SK-N-SH (cell line): Measurements from ENCODE around the gene PRKRIP1. TPM values are rescaled to one million over a fixed set of nuclear protein-coding genes. Genes with fewer than 3 reads are reported as not detected.

ENCODE experiments used
- CTCF ChIA-PET: fragments of 300-600, 350-600 bp; formaldehyde crosslinking; extraction: SDS; loops from one replicate; lab custom pipeline; 2021; lab: Yijun Ruan, JAX
- POLR2A ChIA-PET: fragments of 350-600 bp; sonication (Branson Sonifier 250); formaldehyde crosslinking; extraction: SDS; loops from one replicate; lab custom pipeline; 2020; ENCODE audit warnings: antibody characterized with exemption, inconsistent platforms; lab: Yijun Ruan, JAX
- DNase-seq: peaks from one replicate; pipeline ENCODE4 v3.0.0; 2012
- H2AFZ ChIP-seq: fragments of 200-600 bp; sonication (generic); 2 replicates; pipeline ENCODE4 v1.8.1; 2016; ENCODE audit warnings: antibody characterized with exemption, mild to moderate bottlenecking, low read depth
- H3F3A ChIP-seq: fragments of 200-600 bp; sonication (generic); replicated peaks from 2 replicates; pipeline ENCODE3; 2016; ENCODE audit warnings: antibody characterized with exemption, mild to moderate bottlenecking; ENCODE audit not compliant: insufficient read depth
- H3K27ac ChIP-seq, 2 experiments: fragments of 200-500 bp in 1 of 2; fragments of 200-600 bp in 1 of 2; sonication (Bioruptor generic) in 1 of 2; sonication (generic), shearing (Covaris generic) in 1 of 2; 2 replicates each; pipeline versions ENCODE4 v1.5.1 to v1.6.1; 2014 to 2016; ENCODE audit warnings: low read depth in 2 of 2, inconsistent platforms in 1 of 2, low read length in 1 of 2, mild to moderate bottlenecking in 1 of 2, mixed read lengths in 1 of 2
- H3K27me3 ChIP-seq: fragments of 200-600 bp; sonication (generic), shearing (Covaris generic); 2 replicates; pipeline ENCODE4 v1.6.1; 2016; ENCODE audit warnings: mixed run types; ENCODE audit not compliant: insufficient read depth
- H3K36me3 ChIP-seq, 2 experiments: fragments of 200-500 bp in 1 of 2; fragments of 200-600 bp in 1 of 2; sonication (Bioruptor generic) in 1 of 2; sonication (generic) in 1 of 2; replicated peaks in 1 of 2; 2 replicates each; pipeline versions ENCODE3 to v1.5.1; 2014 to 2016; ENCODE audit warnings: low read length in 1 of 2, mild to moderate bottlenecking in 1 of 2; ENCODE audit not compliant: insufficient read depth in 2 of 2, control insufficient read depth in 1 of 2
- H3K4me1 ChIP-seq, 2 experiments: fragments of 200-500 bp in 1 of 2; fragments of 200-600 bp in 1 of 2; sonication (Bioruptor generic) in 1 of 2; sonication (generic), shearing (Covaris generic) in 1 of 2; 2 replicates each; pipeline versions ENCODE4 v1.5.1 to v1.6.1; 2014 to 2016; ENCODE audit warnings: low read depth in 1 of 2, low read length in 1 of 2, mixed run types in 1 of 2; ENCODE audit not compliant: insufficient read depth in 2 of 2, control insufficient read depth in 1 of 2
- H3K4me2 ChIP-seq: fragments of 200-600 bp; sonication (generic), shearing (Covaris generic); 2 replicates; pipeline ENCODE4 v1.6.1; 2017; ENCODE audit warnings: mixed run types
- H3K4me3 ChIP-seq, 2 experiments: fragments of 200-500 bp in 1 of 2; fragments of 200-600 bp in 1 of 2; sonication (Bioruptor generic) in 1 of 2; sonication (generic), shearing (Covaris generic) in 1 of 2; 2 replicates each; pipeline versions ENCODE4 v1.5.1 to v1.8.1; 2014 to 2016; ENCODE audit warnings: low read depth in 2 of 2, inconsistent platforms in 1 of 2, low read length in 1 of 2, mild to moderate bottlenecking in 1 of 2, mixed read lengths in 1 of 2, moderate library complexity in 1 of 2
- H3K79me2 ChIP-seq: fragments of 200-600 bp; sonication (generic); 2 replicates; pipeline ENCODE4 v1.8.1; 2017; ENCODE audit warnings: mild to moderate bottlenecking; ENCODE audit not compliant: insufficient read depth
- H3K9ac ChIP-seq: fragments of 200-600 bp; sonication (generic); 2 replicates; pipeline ENCODE4 v1.6.1; 2017; ENCODE audit warnings: mixed run types
- H3K9me2 ChIP-seq: fragments of 200-600 bp; sonication (generic); 2 replicates; pipeline ENCODE4 v1.6.1; 2017; ENCODE audit warnings: mixed run types
- H3K9me3 ChIP-seq: fragments of 200-600 bp; sonication (generic); 2 replicates; pipeline ENCODE4 v1.6.1; 2017; ENCODE audit warnings: mixed run types, mild to moderate bottlenecking, moderate library complexity
- H4K20me1 ChIP-seq: fragments of 200-600 bp; sonication (generic); 2 replicates; pipeline ENCODE4 v1.6.1; 2017; ENCODE audit warnings: mild to moderate bottlenecking, mixed run types; ENCODE audit not compliant: insufficient read depth
- CTCF ChIP-seq: fragments of 200-600 bp; sonication (generic); IDR thresholded peaks from 2 replicates; pipeline ENCODE4 v1.6.1; 2017; ENCODE audit warnings: antibody characterized with exemption, mild to moderate bottlenecking, moderate library complexity
- ELF1 ChIP-seq: IDR thresholded peaks from 2 replicates; pipeline ENCODE4 v1.4.0; 2012
- EP300 ChIP-seq, 2 experiments: IDR thresholded peaks; 2 replicates each; pipeline versions ENCODE4 v1.4.0 to v1.6.1; 2012; ENCODE audit warnings: borderline replicate concordance in 1 of 2, low read depth in 1 of 2, low read length in 1 of 2
- FOSL2 ChIP-seq: IDR thresholded peaks from 2 replicates; pipeline ENCODE4 v1.4.0; 2012; ENCODE audit warnings: low read depth, mild to moderate bottlenecking, moderate library complexity, borderline replicate concordance
- GABPA ChIP-seq: IDR thresholded peaks from 2 replicates; pipeline ENCODE4 v1.4.0; 2012; ENCODE audit warnings: low read depth, mild to moderate bottlenecking
- IRF3 ChIP-seq: fragments of 150-350 bp; IDR thresholded peaks from 2 replicates; pipeline ENCODE4 v1.6.1; 2016; ENCODE audit warnings: mild to moderate bottlenecking, low read depth, low read length
- JUND ChIP-seq: IDR thresholded peaks from 2 replicates; pipeline ENCODE4 v1.4.0; 2012
- MAX ChIP-seq: IDR thresholded peaks from 2 replicates; pipeline ENCODE4 v1.4.0; 2012; ENCODE audit warnings: low read depth
- MEF2A ChIP-seq: IDR thresholded peaks from 2 replicates; pipeline ENCODE4 v1.4.0; 2012; ENCODE audit warnings: low read depth, borderline replicate concordance
- MXI1 ChIP-seq: IDR thresholded peaks from 2 replicates; pipeline ENCODE4 v1.6.1; 2012; ENCODE audit warnings: mild to moderate bottlenecking, low read depth, low read length, improper control_type of control experiment
- NRF1 ChIP-seq: IDR thresholded peaks from 2 replicates; pipeline ENCODE4 v1.6.1; 2012; ENCODE audit warnings: low read depth, mild to moderate bottlenecking, low read length
- RAD21 ChIP-seq: IDR thresholded peaks from 2 replicates; pipeline ENCODE4 v1.6.1; 2012; ENCODE audit warnings: mild to moderate bottlenecking, low read length
- RCOR1 ChIP-seq: fragments of 150-350 bp; IDR thresholded peaks from 2 replicates; pipeline ENCODE4 v1.6.1; 2017; ENCODE audit warnings: antibody characterized with exemption, low read length
- RFX5 ChIP-seq: IDR thresholded peaks from 2 replicates; pipeline ENCODE4 v1.6.1; 2012; ENCODE audit warnings: mild to moderate bottlenecking, improper control_type of control experiment, low read length
- RXRA ChIP-seq: IDR thresholded peaks from 2 replicates; pipeline ENCODE4 v1.4.0; 2012; ENCODE audit warnings: low read depth, mild to moderate bottlenecking, borderline replicate concordance
- SMC3 ChIP-seq: IDR thresholded peaks from 2 replicates; pipeline ENCODE4 v1.6.1; 2012; ENCODE audit warnings: low read depth, low read length, improper control_type of control experiment
- TEAD4 ChIP-seq: IDR thresholded peaks from 2 replicates; pipeline ENCODE4 v1.4.0; 2012; ENCODE audit warnings: mild to moderate bottlenecking, borderline replicate concordance; ENCODE audit not compliant: insufficient read depth
- USF2 ChIP-seq: fragments of 150-350 bp; IDR thresholded peaks from 2 replicates; pipeline ENCODE4 v1.6.1; 2017; ENCODE audit warnings: antibody characterized with exemption, low read length, low read depth, borderline replicate concordance
- ZBTB33 ChIP-seq: IDR thresholded peaks from 2 replicates; pipeline ENCODE4 v1.4.0; 2012; ENCODE audit warnings: low read depth, borderline replicate concordance
- WGBS: methylation state at CpG from one replicate; pipeline ENCODE4 v1.1.6; 2017; ENCODE audit warnings: low lambda C conversion rate; 5-methylcytosine and 5-hydroxymethylcytosine counted together
- polyA plus RNA-seq, 3 experiments: library from polyadenylated mRNA; depleted of rRNA; stranded (reverse); fragments of >200 nt; gene quantifications; 2 replicates each; pipeline ENCODE4 v1.2.3, GENCODE V29; 2012
- TF ChIP-seq, protein P1 (sequence below): IDR thresholded peaks from 2 replicates; pipeline ENCODE4 v1.4.0; 2012; ENCODE audit warnings: low read depth, borderline replicate concordance
- TF ChIP-seq, protein P2 (sequence below): IDR thresholded peaks from 2 replicates; pipeline ENCODE4 v1.6.1; 2012; ENCODE audit warnings: mild to moderate bottlenecking, low read depth, low read length, moderate library complexity

The PRKRIP1 gene
- polyA plus RNA-seq, 1 of the 3 experiments (the other 2 are of a cell fraction), result 41.2 TPM

- Histone ChIP-seq H3K27ac (no peak overlapping the region), H3K79me2 (no peaks in the 10 kb centered on the region; the same call in 1 of the 2 replicates), H3K4me1 (peaks cover 0 to 2% of the 10 kb centered on the region in 2 experiments; a peak in 1 of 4 replicates), H2AFZ (no peak overlapping the region), H3K4me3 (no peak overlapping the region), H3K9me3 (no peaks in the 10 kb centered on the region), H4K20me1 (no peaks in the 10 kb centered on the region), H3F3A (peaks cover 35% of the 10 kb centered on the region), H3K9me2 (no peaks in the 10 kb centered on the region), H3K9ac (no peak overlapping the region), H3K4me2 (no peak overlapping the region), H3K27me3 (no peaks in the 10 kb centered on the region), H3K36me3 (peaks cover 9 to 36% of the 10 kb centered on the region in 2 experiments)
- ChIA-PET CTCF (interaction anchor here (0.6 to 18.3 kb wide), 26 partner anchors 10 to 854 kb away, joined by 3 to 421 read pairs (median 4); partner anchors contain the start of genes ALKBH4, LRWD1 and SH2B2), POLR2A (interaction anchor here (0.8 to 1.1 kb wide), 2 partner anchors 102 to 112 kb away, joined by 3 read pairs; no protein-coding TSS in a partner anchor)
- peak; percentile 91 for DNase-seq
- TF ChIP-seq RFX5 (no peak), GABPA (no peak), FOSL2 (no peak), SMC3 (peak; percentile 99), TEAD4 (no peak), NRF1 (0 out of 2 replicates have a peak, but pooled peaks have one; percentile 25), EP300 (IDR thresholded peaks at IDR 0.05; ENCODE audit: borderline replicate concordance in 1 of 2, low read depth in 1 of 2, low read length in 1 of 2) (no peak), RXRA (no peak), IRF3 (no peak), CTCF (peak; percentile 99), RCOR1 (no peak), MEF2A (no peak), JUND (no peak), MAX (no peak), ZBTB33 (no peak), RAD21 (peak; percentile 99), ELF1 (no peak), MXI1 (peak; percentile 57; the same call in 1 of the 2 replicates), USF2 (no peak)
- TF ChIP-seq, protein P1, sequence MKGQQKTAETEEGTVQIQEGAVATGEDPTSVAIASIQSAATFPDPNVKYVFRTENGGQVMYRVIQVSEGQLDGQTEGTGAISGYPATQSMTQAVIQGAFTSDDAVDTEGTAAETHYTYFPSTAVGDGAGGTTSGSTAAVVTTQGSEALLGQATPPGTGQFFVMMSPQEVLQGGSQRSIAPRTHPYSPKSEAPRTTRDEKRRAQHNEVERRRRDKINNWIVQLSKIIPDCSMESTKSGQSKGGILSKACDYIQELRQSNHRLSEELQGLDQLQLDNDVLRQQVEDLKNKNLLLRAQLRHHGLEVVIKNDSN, result no peak
- TF ChIP-seq, protein P2, sequence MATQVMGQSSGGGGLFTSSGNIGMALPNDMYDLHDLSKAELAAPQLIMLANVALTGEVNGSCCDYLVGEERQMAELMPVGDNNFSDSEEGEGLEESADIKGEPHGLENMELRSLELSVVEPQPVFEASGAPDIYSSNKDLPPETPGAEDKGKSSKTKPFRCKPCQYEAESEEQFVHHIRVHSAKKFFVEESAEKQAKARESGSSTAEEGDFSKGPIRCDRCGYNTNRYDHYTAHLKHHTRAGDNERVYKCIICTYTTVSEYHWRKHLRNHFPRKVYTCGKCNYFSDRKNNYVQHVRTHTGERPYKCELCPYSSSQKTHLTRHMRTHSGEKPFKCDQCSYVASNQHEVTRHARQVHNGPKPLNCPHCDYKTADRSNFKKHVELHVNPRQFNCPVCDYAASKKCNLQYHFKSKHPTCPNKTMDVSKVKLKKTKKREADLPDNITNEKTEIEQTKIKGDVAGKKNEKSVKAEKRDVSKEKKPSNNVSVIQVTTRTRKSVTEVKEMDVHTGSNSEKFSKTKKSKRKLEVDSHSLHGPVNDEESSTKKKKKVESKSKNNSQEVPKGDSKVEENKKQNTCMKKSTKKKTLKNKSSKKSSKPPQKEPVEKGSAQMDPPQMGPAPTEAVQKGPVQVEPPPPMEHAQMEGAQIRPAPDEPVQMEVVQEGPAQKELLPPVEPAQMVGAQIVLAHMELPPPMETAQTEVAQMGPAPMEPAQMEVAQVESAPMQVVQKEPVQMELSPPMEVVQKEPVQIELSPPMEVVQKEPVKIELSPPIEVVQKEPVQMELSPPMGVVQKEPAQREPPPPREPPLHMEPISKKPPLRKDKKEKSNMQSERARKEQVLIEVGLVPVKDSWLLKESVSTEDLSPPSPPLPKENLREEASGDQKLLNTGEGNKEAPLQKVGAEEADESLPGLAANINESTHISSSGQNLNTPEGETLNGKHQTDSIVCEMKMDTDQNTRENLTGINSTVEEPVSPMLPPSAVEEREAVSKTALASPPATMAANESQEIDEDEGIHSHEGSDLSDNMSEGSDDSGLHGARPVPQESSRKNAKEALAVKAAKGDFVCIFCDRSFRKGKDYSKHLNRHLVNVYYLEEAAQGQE, result no peak
- WGBS, result 74% methylated on average over 9 of the region's 12 CpGs
Observed at GRCh38 chr7:102390697-102391484, 5.3 kb upstream of the PRKRIP1 start.
